T47D (cell line): ENCODE measurements around the gene PILRA.

ENCODE experiments used
- DNase-seq, 2 experiments: peaks; one replicate each; pipeline versions ENCODE4 v3.0.0 to v3.0.0-alpha.2; 2011 to 2012; ENCODE audit warnings: low read depth in 1 of 2, low spot score in 1 of 2
- JUND ChIP-seq: IDR thresholded peaks from 2 replicates; pipeline ENCODE4 v1.6.1; 2012; ENCODE audit warnings: low read depth
- in situ Hi-C: cut with HindIII; loops from 2 replicates; pipeline ENCODE4 v1.10.0; 2016; ENCODE audit warnings: low sequenced_read_pairs, low pct_unique_long_range_greater_than_20kb

The PILRA gene

GRCh38 chr7:100394077-100394476, 20.8 kb downstream of the PILRA start:
- no peak for DNase-seq
- in situ Hi-C loops = no loop called here
- no peak for TF ChIP-seq JUND

GRCh38 chr7:100396421-100396982, 23.2 kb downstream of the PILRA start:
- TF ChIP-seq JUND = no peak
- in situ Hi-C loops = no loop called here
- DNase-seq = no peak

GRCh38 chr7:100397315-100398081, 24.2 kb downstream of the PILRA start:
- in situ Hi-C loops = no loop called here
- DNase-seq = no peak
- TF ChIP-seq JUND = no peak

GRCh38 chr7:100398239-100398638, 25.0 kb downstream of the PILRA start:
- TF ChIP-seq JUND = no peak
- in situ Hi-C loops = no loop called here
- DNase-seq = no peak

GRCh38 chr7:100400041-100400440, 26.8 kb downstream of the PILRA start:
- TF ChIP-seq JUND = no peak

GRCh38 chr7:100400656-100401055, 27.4 kb downstream of the PILRA start:
- no peak for TF ChIP-seq JUND
- in situ Hi-C loops = no loop called here
- DNase-seq = no peak

More at GRCh38 chr7:100400041-100400440, 26.8 kb downstream of the PILRA start:
- DNase-seq = no peak
- in situ Hi-C loops = no loop called here

GRCh38 chr7:100401811-100402210, 28.5 kb downstream of the PILRA start:
- in situ Hi-C loops = no loop called here
- no peak for DNase-seq
- TF ChIP-seq JUND = no peak

- no peak for TF ChIP-seq JUND
- in situ Hi-C loops = no loop called here
- DNase-seq = no peak
These were observed 29.0 kb downstream of the PILRA start for GRCh38 chr7:100402241-100402640.

- in situ Hi-C loops = no loop called here
- TF ChIP-seq JUND = no peak
- DNase-seq = peak in 1 of 2 experiments; percentile 6
These were observed 33.5 kb downstream of the PILRA start for GRCh38 chr7:100406767-100407166.

GRCh38 chr7:100407285-100408180, 34.2 kb downstream of the PILRA start:
- DNase-seq = peak; percentile 27 to 72
- in situ Hi-C loops = no loop called here
- no peak for TF ChIP-seq JUND

GRCh38 chr7:100411101-100411500, 37.8 kb downstream of the PILRA start:
- TF ChIP-seq JUND = no peak
- no peak for DNase-seq
- in situ Hi-C loops = no loop called here

GRCh38 chr7:100413346-100413745, 40.1 kb downstream of the PILRA start:
- in situ Hi-C loops = no loop called here
- no peak for TF ChIP-seq JUND
- no peak for DNase-seq

GRCh38 chr7:100413889-100414288, 40.6 kb downstream of the PILRA start:
- TF ChIP-seq JUND = no peak
- in situ Hi-C loops = no loop called here
- DNase-seq = no peak
